ENCODE measurements around the gene DSP.

The DSP gene

GRCh38 chr6:7522873-7523272 is 18.6 kb upstream of the DSP start:
- DNase-seq (ENCODE audit: low read depth, low spot score), result no peak
- Histone ChIP-seq H3K4me1 (ENCODE audit: insufficient read depth, insufficient read length) (no peaks in the 10 kb centered on the region), H3K36me3 (ENCODE audit: insufficient read depth, insufficient read length, low read length) (no peaks in the 10 kb centered on the region), H3K9me3 (ENCODE audit: insufficient read depth, low read length) (no peaks in the 10 kb centered on the region), H3K27me3 (ENCODE audit: insufficient read depth, insufficient read length) (no peaks in the 10 kb centered on the region), H3K4me3 (ENCODE audit: insufficient read length, low read depth) (no peak overlapping the region), H3K9ac (ENCODE audit: insufficient read length, low read depth) (no peak overlapping the region)
- TF ChIP-seq SUZ12 (IDR thresholded peaks at IDR 0.05; ENCODE audit: extremely low read depth, insufficient read depth, insufficient read length) (no peak), ZNF274 (IDR thresholded peaks at IDR 0.05; ENCODE audit: low read depth, low read length) (no peak), YY1 (IDR thresholded peaks at IDR 0.05; ENCODE audit: insufficient read depth, insufficient read length) (no peak)

- no peak for TF ChIP-seq ZNF274 (IDR thresholded peaks at IDR 0.05; ENCODE audit: low read depth, low read length)
- TF ChIP-seq SUZ12 (IDR thresholded peaks at IDR 0.05; ENCODE audit: extremely low read depth, insufficient read depth, insufficient read length), result no peak
- no peak for TF ChIP-seq YY1 (IDR thresholded peaks at IDR 0.05; ENCODE audit: insufficient read depth, insufficient read length)
- no peak overlapping the region for H3K9ac ChIP-seq (ENCODE audit: insufficient read length, low read depth)
- no peaks in the 10 kb centered on the region for H3K36me3 ChIP-seq (ENCODE audit: insufficient read depth, insufficient read length, low read length)
- H3K27me3 ChIP-seq (ENCODE audit: insufficient read depth, insufficient read length), result no peaks in the 10 kb centered on the region
- H3K4me3 ChIP-seq (ENCODE audit: insufficient read length, low read depth), result no peak overlapping the region
- no peak for DNase-seq (ENCODE audit: low read depth, low spot score)
- H3K9me3 ChIP-seq (ENCODE audit: insufficient read depth, low read length), result no peaks in the 10 kb centered on the region
- H3K4me1 ChIP-seq (ENCODE audit: insufficient read depth, insufficient read length), result no peaks in the 10 kb centered on the region
Observed at GRCh38 chr6:7523922-7524321, 17.5 kb upstream of the DSP start.

GRCh38 chr6:7526755-7527154 is 14.7 kb upstream of the DSP start:
- Histone ChIP-seq H3K36me3 (ENCODE audit: insufficient read depth, insufficient read length, low read length) (no peaks in the 10 kb centered on the region), H3K9me3 (ENCODE audit: insufficient read depth, low read length) (no peaks in the 10 kb centered on the region), H3K4me1 (ENCODE audit: insufficient read depth, insufficient read length) (no peaks in the 10 kb centered on the region), H3K4me3 (ENCODE audit: insufficient read length, low read depth) (no peak overlapping the region), H3K9ac (ENCODE audit: insufficient read length, low read depth) (no peak overlapping the region), H3K27me3 (ENCODE audit: insufficient read depth, insufficient read length) (no peaks in the 10 kb centered on the region)
- DNase-seq (ENCODE audit: low read depth, low spot score), result no peak
- TF ChIP-seq YY1 (IDR thresholded peaks at IDR 0.05; ENCODE audit: insufficient read depth, insufficient read length), result no peak
- TF ChIP-seq SUZ12 (IDR thresholded peaks at IDR 0.05; ENCODE audit: extremely low read depth, insufficient read depth, insufficient read length), result no peak
- TF ChIP-seq ZNF274 (IDR thresholded peaks at IDR 0.05; ENCODE audit: low read depth, low read length), result no peak

GRCh38 chr6:7528565-7528964 is 12.9 kb upstream of the DSP start:
- Histone ChIP-seq H3K4me3 (ENCODE audit: insufficient read length, low read depth) (no peak overlapping the region), H3K4me1 (ENCODE audit: insufficient read depth, insufficient read length) (no peaks in the 10 kb centered on the region), H3K27me3 (ENCODE audit: insufficient read depth, insufficient read length) (no peaks in the 10 kb centered on the region), H3K9ac (ENCODE audit: insufficient read length, low read depth) (no peak overlapping the region), H3K36me3 (ENCODE audit: insufficient read depth, insufficient read length, low read length) (no peaks in the 10 kb centered on the region), H3K9me3 (ENCODE audit: insufficient read depth, low read length) (no peaks in the 10 kb centered on the region)
- DNase-seq (ENCODE audit: low read depth, low spot score), result no peak
- TF ChIP-seq SUZ12 (IDR thresholded peaks at IDR 0.05; ENCODE audit: extremely low read depth, insufficient read depth, insufficient read length), result no peak
- no peak for TF ChIP-seq ZNF274 (IDR thresholded peaks at IDR 0.05; ENCODE audit: low read depth, low read length)

- no peak for DNase-seq (ENCODE audit: low read depth, low spot score)
- H3K4me3 ChIP-seq (ENCODE audit: insufficient read length, low read depth), result no peak overlapping the region
- H3K27me3 ChIP-seq (ENCODE audit: insufficient read depth, insufficient read length), result no peaks in the 10 kb centered on the region
- no peak for TF ChIP-seq YY1 (IDR thresholded peaks at IDR 0.05; ENCODE audit: insufficient read depth, insufficient read length)
- TF ChIP-seq SUZ12 (IDR thresholded peaks at IDR 0.05; ENCODE audit: extremely low read depth, insufficient read depth, insufficient read length), result no peak
- no peak for TF ChIP-seq ZNF274 (IDR thresholded peaks at IDR 0.05; ENCODE audit: low read depth, low read length)
- no peaks in the 10 kb centered on the region for H3K9me3 ChIP-seq (ENCODE audit: insufficient read depth, low read length)
- H3K4me1 ChIP-seq (ENCODE audit: insufficient read depth, insufficient read length), result no peaks in the 10 kb centered on the region
- no peak overlapping the region for H3K9ac ChIP-seq (ENCODE audit: insufficient read length, low read depth)
- H3K36me3 ChIP-seq (ENCODE audit: insufficient read depth, insufficient read length, low read length), result no peaks in the 10 kb centered on the region
Observed at GRCh38 chr6:7529141-7529540, 12.3 kb upstream of the DSP start.

GRCh38 chr6:7532232-7532631 is 9.2 kb upstream of the DSP start:
- H3K9ac ChIP-seq (ENCODE audit: insufficient read length, low read depth), result no peak overlapping the region
- no peaks in the 10 kb centered on the region for H3K27me3 ChIP-seq (ENCODE audit: insufficient read depth, insufficient read length)
- no peak for TF ChIP-seq ZNF274 (IDR thresholded peaks at IDR 0.05; ENCODE audit: low read depth, low read length)
- TF ChIP-seq SUZ12 (IDR thresholded peaks at IDR 0.05; ENCODE audit: extremely low read depth, insufficient read depth, insufficient read length), result no peak
- no peak for TF ChIP-seq YY1 (IDR thresholded peaks at IDR 0.05; ENCODE audit: insufficient read depth, insufficient read length)
- no peaks in the 10 kb centered on the region for H3K9me3 ChIP-seq (ENCODE audit: insufficient read depth, low read length)
- DNase-seq (ENCODE audit: low read depth, low spot score), result no peak
- no peaks in the 10 kb centered on the region for H3K36me3 ChIP-seq (ENCODE audit: insufficient read depth, insufficient read length, low read length)
- no peak overlapping the region for H3K4me3 ChIP-seq (ENCODE audit: insufficient read length, low read depth)
- H3K4me1 ChIP-seq (ENCODE audit: insufficient read depth, insufficient read length), result no peaks in the 10 kb centered on the region

- Histone ChIP-seq H3K9ac (ENCODE audit: insufficient read length, low read depth) (no peak overlapping the region), H3K36me3 (ENCODE audit: insufficient read depth, insufficient read length, low read length) (no peaks in the 10 kb centered on the region), H3K9me3 (ENCODE audit: insufficient read depth, low read length) (no peaks in the 10 kb centered on the region), H3K4me1 (ENCODE audit: insufficient read depth, insufficient read length) (no peaks in the 10 kb centered on the region), H3K4me3 (ENCODE audit: insufficient read length, low read depth) (no peak overlapping the region), H3K27me3 (ENCODE audit: insufficient read depth, insufficient read length) (no peaks in the 10 kb centered on the region)
- no peak for DNase-seq (ENCODE audit: low read depth, low spot score)
- no peak for TF ChIP-seq SUZ12 (IDR thresholded peaks at IDR 0.05; ENCODE audit: extremely low read depth, insufficient read depth, insufficient read length)
- TF ChIP-seq YY1 (IDR thresholded peaks at IDR 0.05; ENCODE audit: insufficient read depth, insufficient read length), result no peak
- TF ChIP-seq ZNF274 (IDR thresholded peaks at IDR 0.05; ENCODE audit: low read depth, low read length), result no peak
Observed at GRCh38 chr6:7532821-7533220, 8.7 kb upstream of the DSP start.

GRCh38 chr6:7534192-7534591 is 7.3 kb upstream of the DSP start:
- TF ChIP-seq SUZ12 (IDR thresholded peaks at IDR 0.05; ENCODE audit: extremely low read depth, insufficient read depth, insufficient read length) (no peak), YY1 (IDR thresholded peaks at IDR 0.05; ENCODE audit: insufficient read depth, insufficient read length) (no peak), ZNF274 (IDR thresholded peaks at IDR 0.05; ENCODE audit: low read depth, low read length) (no peak)
- H3K27me3 ChIP-seq (ENCODE audit: insufficient read depth, insufficient read length), result no peaks in the 10 kb centered on the region
- DNase-seq (ENCODE audit: low read depth, low spot score), result no peak
- no peaks in the 10 kb centered on the region for H3K9me3 ChIP-seq (ENCODE audit: insufficient read depth, low read length)
- H3K36me3 ChIP-seq (ENCODE audit: insufficient read depth, insufficient read length, low read length), result no peaks in the 10 kb centered on the region
- no peaks in the 10 kb centered on the region for H3K4me1 ChIP-seq (ENCODE audit: insufficient read depth, insufficient read length)
- H3K4me3 ChIP-seq (ENCODE audit: insufficient read length, low read depth), result no peak overlapping the region
- no peak overlapping the region for H3K9ac ChIP-seq (ENCODE audit: insufficient read length, low read depth)

All from NT2/D1 (cell line).